ENCODE data around the gene SAMD9.
"Not testable (repeated sequence)": the region's sequence is repeated elsewhere in the genome, so short reads cannot be mapped to it uniquely, and the experiment has no call there.

DNA sequence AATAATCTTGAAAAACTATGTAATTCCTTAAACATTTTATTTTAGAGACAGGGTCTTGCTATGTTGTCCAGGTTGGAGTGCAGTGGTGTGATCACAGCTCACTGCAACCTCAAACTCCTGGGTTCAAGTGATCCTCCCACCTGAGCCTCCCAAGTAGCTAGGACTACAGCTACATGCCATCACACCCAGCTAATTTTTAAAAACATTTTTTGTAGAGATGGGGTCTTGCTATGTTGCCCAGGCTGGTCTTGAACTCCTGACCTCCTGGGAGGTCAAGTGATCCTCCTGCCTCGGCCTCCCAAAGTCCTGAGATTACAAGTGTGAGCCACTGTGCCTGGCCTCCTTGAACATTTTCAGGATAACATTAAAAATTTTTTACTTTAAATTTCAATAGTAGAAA is 61.2 kb downstream of the SAMD9 start:
- not testable (repeated sequence) for TF ChIP-seq EZH2 (IDR thresholded peaks at IDR 0.05; ENCODE audit: borderline replicate concordance, low read length)
- TF ChIP-seq, protein P1, sequence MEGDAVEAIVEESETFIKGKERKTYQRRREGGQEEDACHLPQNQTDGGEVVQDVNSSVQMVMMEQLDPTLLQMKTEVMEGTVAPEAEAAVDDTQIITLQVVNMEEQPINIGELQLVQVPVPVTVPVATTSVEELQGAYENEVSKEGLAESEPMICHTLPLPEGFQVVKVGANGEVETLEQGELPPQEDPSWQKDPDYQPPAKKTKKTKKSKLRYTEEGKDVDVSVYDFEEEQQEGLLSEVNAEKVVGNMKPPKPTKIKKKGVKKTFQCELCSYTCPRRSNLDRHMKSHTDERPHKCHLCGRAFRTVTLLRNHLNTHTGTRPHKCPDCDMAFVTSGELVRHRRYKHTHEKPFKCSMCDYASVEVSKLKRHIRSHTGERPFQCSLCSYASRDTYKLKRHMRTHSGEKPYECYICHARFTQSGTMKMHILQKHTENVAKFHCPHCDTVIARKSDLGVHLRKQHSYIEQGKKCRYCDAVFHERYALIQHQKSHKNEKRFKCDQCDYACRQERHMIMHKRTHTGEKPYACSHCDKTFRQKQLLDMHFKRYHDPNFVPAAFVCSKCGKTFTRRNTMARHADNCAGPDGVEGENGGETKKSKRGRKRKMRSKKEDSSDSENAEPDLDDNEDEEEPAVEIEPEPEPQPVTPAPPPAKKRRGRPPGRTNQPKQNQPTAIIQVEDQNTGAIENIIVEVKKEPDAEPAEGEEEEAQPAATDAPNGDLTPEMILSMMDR (conservative IDR thresholded peaks at IDR 0.05 in 1 of 2, IDR thresholded peaks at IDR 0.05 in 1 of 2; ENCODE audit: extremely low read depth in 1 of 2, insufficient read depth in 1 of 2, low read depth in 1 of 2, low read length in 2 of 2): not testable (repeated sequence)

Data from mammary epithelial cell (primary cell).